H1 (cell line): ENCODE data around the gene PDK3.

ENCODE experiments used
- CHD1 ChIP-seq: IDR thresholded peaks from 2 replicates; pipeline ENCODE4 v1.6.1; 2012; ENCODE audit warnings: low read depth, low read length, improper control_type of control experiment
- HDAC6 ChIP-seq: IDR thresholded peaks from one replicate; pipeline ENCODE4 v1.7.1; 2012; ENCODE audit warnings: low read depth, mild to moderate bottlenecking, inconsistent platforms, low read length, moderate library complexity
- POLR2A ChIP-seq, 2 experiments: IDR thresholded peaks; 1 replicate in 1 of 2; 2 replicates in 1 of 2; pipeline ENCODE4 v1.6.1; 2011; ENCODE audit warnings: low read depth in 2 of 2, low read length in 2 of 2, mild to moderate bottlenecking in 2 of 2; ENCODE audit errors: control extremely low read depth in 1 of 2
- SP2 ChIP-seq: IDR thresholded peaks from 2 replicates; pipeline ENCODE4 v1.6.1; 2012; ENCODE audit warnings: mild to moderate bottlenecking, low read length, inconsistent platforms
- YY1 ChIP-seq: IDR thresholded peaks from 2 replicates; pipeline ENCODE4 v1.6.1; 2011; ENCODE audit warnings: low read depth, mild to moderate bottlenecking, low read length
- TF ChIP-seq, protein P1 (sequence below): IDR thresholded peaks from 2 replicates; pipeline ENCODE4 v1.6.1; 2011; ENCODE audit warnings: low read depth, mild to moderate bottlenecking, low read length; ENCODE audit not compliant: insufficient read depth
- TF ChIP-seq, protein P2 (sequence below), 3 experiments: IDR thresholded peaks; 1 replicate in 2 of 3; 2 replicates in 1 of 3; pipeline versions ENCODE4 v1.5.1 to v1.6.1; 2011; ENCODE audit warnings: low read length in 3 of 3, mild to moderate bottlenecking in 3 of 3, inconsistent platforms in 2 of 3, low read depth in 1 of 3, moderate library complexity in 1 of 3; ENCODE audit not compliant: insufficient read depth in 1 of 3; ENCODE audit errors: control extremely low read depth in 1 of 3
- TF ChIP-seq, protein P3 (sequence below): IDR thresholded peaks from 2 replicates; pipeline ENCODE4 v1.6.1; 2012; ENCODE audit warnings: inconsistent platforms

DNA sequence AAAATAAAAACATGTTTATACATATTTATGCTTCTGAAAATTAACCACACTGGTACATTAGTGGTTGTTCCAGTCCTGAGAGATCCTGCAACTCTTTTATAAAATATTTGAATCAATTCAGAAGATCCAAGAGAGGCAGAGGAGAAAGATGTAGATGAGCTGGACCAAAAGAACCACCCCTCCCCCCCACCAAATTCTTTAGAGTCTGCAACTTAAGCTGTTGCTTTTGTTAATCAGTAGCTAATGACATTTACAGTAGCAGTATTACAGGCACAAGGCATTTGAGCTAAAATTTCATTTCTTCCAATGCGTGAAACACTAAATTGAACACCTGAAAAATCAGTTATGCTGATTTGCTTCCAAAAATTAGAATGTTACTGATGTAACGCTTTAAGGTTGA, 61.5 kb downstream of the PDK3 start:
- TF ChIP-seq POLR2A (IDR thresholded peaks at IDR 0.05; ENCODE audit: control extremely low read depth in 1 of 2, low read depth in 2 of 2, low read length in 2 of 2): no peak
- TF ChIP-seq CHD1: no peak
- TF ChIP-seq, protein P1, sequence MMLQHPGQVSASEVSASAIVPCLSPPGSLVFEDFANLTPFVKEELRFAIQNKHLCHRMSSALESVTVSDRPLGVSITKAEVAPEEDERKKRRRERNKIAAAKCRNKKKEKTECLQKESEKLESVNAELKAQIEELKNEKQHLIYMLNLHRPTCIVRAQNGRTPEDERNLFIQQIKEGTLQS: no peak
- no peak for TF ChIP-seq SP2
- TF ChIP-seq, protein P2, sequence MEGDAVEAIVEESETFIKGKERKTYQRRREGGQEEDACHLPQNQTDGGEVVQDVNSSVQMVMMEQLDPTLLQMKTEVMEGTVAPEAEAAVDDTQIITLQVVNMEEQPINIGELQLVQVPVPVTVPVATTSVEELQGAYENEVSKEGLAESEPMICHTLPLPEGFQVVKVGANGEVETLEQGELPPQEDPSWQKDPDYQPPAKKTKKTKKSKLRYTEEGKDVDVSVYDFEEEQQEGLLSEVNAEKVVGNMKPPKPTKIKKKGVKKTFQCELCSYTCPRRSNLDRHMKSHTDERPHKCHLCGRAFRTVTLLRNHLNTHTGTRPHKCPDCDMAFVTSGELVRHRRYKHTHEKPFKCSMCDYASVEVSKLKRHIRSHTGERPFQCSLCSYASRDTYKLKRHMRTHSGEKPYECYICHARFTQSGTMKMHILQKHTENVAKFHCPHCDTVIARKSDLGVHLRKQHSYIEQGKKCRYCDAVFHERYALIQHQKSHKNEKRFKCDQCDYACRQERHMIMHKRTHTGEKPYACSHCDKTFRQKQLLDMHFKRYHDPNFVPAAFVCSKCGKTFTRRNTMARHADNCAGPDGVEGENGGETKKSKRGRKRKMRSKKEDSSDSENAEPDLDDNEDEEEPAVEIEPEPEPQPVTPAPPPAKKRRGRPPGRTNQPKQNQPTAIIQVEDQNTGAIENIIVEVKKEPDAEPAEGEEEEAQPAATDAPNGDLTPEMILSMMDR (IDR thresholded peaks at IDR 0.05; ENCODE audit: control extremely low read depth in 1 of 3, insufficient read depth in 1 of 3, low read depth in 1 of 3, low read length in 3 of 3): no peak
- TF ChIP-seq HDAC6: no peak
- TF ChIP-seq YY1: no peak
- TF ChIP-seq, protein P3, sequence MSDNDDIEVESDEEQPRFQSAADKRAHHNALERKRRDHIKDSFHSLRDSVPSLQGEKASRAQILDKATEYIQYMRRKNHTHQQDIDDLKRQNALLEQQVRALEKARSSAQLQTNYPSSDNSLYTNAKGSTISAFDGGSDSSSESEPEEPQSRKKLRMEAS: no peak
